GM12891 (cell line): ENCODE results near the gene SBNO1.
"Not testable (repeated sequence)": the region's sequence is repeated elsewhere in the genome, so short reads cannot be mapped to it uniquely, and the experiment has no call there.

Source experiments
- PAX5 ChIP-seq: IDR thresholded peaks from 2 replicates; pipeline ENCODE4 v1.6.1; 2011; ENCODE audit warnings: low read length, moderate library complexity, mild to moderate bottlenecking; ENCODE audit not compliant: insufficient read depth, severe bottlenecking
- POLR2A ChIP-seq: IDR thresholded peaks from 2 replicates; pipeline ENCODE4 v1.6.1; 2011; ENCODE audit warnings: low read depth, low read length, control low read depth
- POLR2AphosphoS5 ChIP-seq: IDR thresholded peaks from 2 replicates; pipeline ENCODE4 v1.6.1; 2011; ENCODE audit warnings: low read depth, low read length, control low read depth
- TAF1 ChIP-seq: IDR thresholded peaks from 2 replicates; pipeline ENCODE4 v1.6.1; 2011; ENCODE audit warnings: low read depth, low read length, control low read depth

DNA sequence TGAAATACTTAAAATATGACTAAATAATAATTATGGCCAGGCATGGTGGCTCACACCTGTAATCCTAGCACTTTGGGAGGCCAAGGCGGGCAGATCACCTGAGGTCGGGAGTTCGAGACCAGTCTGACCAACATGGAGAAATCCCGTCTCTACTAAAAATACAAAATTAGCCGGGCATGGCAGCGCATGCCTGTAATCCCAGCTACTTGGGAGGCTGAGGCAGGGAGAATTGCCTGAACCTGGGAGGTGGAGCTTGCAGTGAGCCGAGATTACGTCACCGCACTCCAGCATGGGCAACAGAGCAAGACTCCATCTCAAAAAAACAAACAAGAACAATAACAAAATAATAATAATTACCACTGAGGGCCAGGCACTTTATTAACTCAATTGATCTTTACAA is 20.9 kb upstream of the SBNO1 start:
- not testable (repeated sequence) for TF ChIP-seq TAF1, POLR2AphosphoS5, PAX5, POLR2A
